IMR-90 (cell line): ENCODE data around the gene CORO1C. TPM values are rescaled to one million over a fixed set of nuclear protein-coding genes. Genes with fewer than 3 reads are reported as not detected.
"Not testable (repeated sequence)": the region's sequence is repeated elsewhere in the genome, so short reads cannot be mapped to it uniquely, and the experiment has no call there.

Experiments
- ATAC-seq: fragments of 200-7000 bp; cut with Tn5 transposase; 2 replicates; pipeline ENCODE4 v1.9.1; 2020; ENCODE audit warnings: low read depth, mild to moderate bottlenecking, moderate library complexity
- BruUV-seq: library from RNA; stranded (reverse); fragments of 400-500 nt; replicated peaks from 2 replicates; lab custom pipeline; 2021; lab: Mats Ljungman, UMichigan
- CTCF ChIA-PET: fragments of 300-600 bp; formaldehyde crosslinking; extraction: SDS; loops from one replicate; lab custom pipeline; 2021; ENCODE audit warnings: antibody characterized with exemption; lab: Yijun Ruan, JAX
- POLR2A ChIA-PET: fragments of 300-600 bp; sonication (Branson Sonifier 250); formaldehyde crosslinking; loops from one replicate; lab custom pipeline; 2022; ENCODE audit warnings: antibody characterized with exemption; ENCODE audit not compliant: unreplicated experiment; lab: Charles Lee
- DNase-seq: peaks from one replicate; pipeline ENCODE4 v3.0.0; 2013
- H2AFZ ChIP-seq: replicated peaks from 2 replicates; pipeline ENCODE3; 2013; ENCODE audit warnings: low read length, mild to moderate bottlenecking; ENCODE audit not compliant: poor library complexity
- H2AK5ac ChIP-seq: 2 replicates; pipeline ENCODE4 v1.6.1; 2013; ENCODE audit warnings: low read depth, low read length, inconsistent platforms
- H2AK9ac ChIP-seq: replicated peaks from 2 replicates; pipeline ENCODE3; 2013; ENCODE audit warnings: mild to moderate bottlenecking, low read depth, low read length, moderate library complexity; ENCODE audit not compliant: poor library complexity
- H2BK120ac ChIP-seq: 2 replicates; pipeline ENCODE4 v1.6.1; 2013; ENCODE audit warnings: low read depth, low read length, inconsistent platforms
- H2BK15ac ChIP-seq: 3 replicates; pipeline ENCODE4 v1.6.1; 2013; ENCODE audit warnings: low read depth, low read length, inconsistent platforms
- H2BK20ac ChIP-seq: 2 replicates; pipeline ENCODE4 v1.6.1; 2013; ENCODE audit warnings: low read depth, mild to moderate bottlenecking, inconsistent platforms, low read length, moderate library complexity
- H2BK5ac ChIP-seq: 2 replicates; pipeline ENCODE4 v1.6.1; 2013; ENCODE audit warnings: mild to moderate bottlenecking, low read depth, low read length, inconsistent platforms; ENCODE audit not compliant: poor library complexity, severe bottlenecking
- H3K14ac ChIP-seq: replicated peaks from 2 replicates; pipeline ENCODE4 v1.6.1; 2013; ENCODE audit warnings: low read depth, low read length, inconsistent platforms
- H3K18ac ChIP-seq: 2 replicates; pipeline ENCODE4 v1.6.1; 2013; ENCODE audit warnings: low read depth, low read length, control low read depth
- H3K23ac ChIP-seq: 2 replicates; pipeline ENCODE4 v1.6.1; 2013; ENCODE audit warnings: low read depth, low read length, inconsistent platforms
- H3K27ac ChIP-seq: 2 replicates; pipeline ENCODE4 v1.5.1; 2013; ENCODE audit warnings: mild to moderate bottlenecking, control low read depth, low read length; ENCODE audit not compliant: insufficient read depth
- H3K27me3 ChIP-seq: 2 replicates; pipeline ENCODE4 v1.6.1; 2013; ENCODE audit warnings: low read length; ENCODE audit not compliant: control insufficient read depth, insufficient read depth
- H3K36me3 ChIP-seq: 2 replicates; pipeline ENCODE4 v1.6.1; 2013; ENCODE audit warnings: low read length, mixed read lengths; ENCODE audit not compliant: control insufficient read depth, insufficient read depth
- H3K4ac ChIP-seq: 2 replicates; pipeline ENCODE4 v1.6.1; 2013; ENCODE audit warnings: low read depth, low read length, inconsistent platforms
- H3K4me1 ChIP-seq: 2 replicates; pipeline ENCODE4 v1.6.1; 2013; ENCODE audit warnings: low read length, mixed read lengths; ENCODE audit not compliant: control insufficient read depth, insufficient read depth
- H3K4me2 ChIP-seq: 2 replicates; pipeline ENCODE4 v1.6.1; 2013; ENCODE audit warnings: low read depth, mild to moderate bottlenecking, control low read depth, low read length, moderate library complexity
- H3K4me3 ChIP-seq: 2 replicates; pipeline ENCODE4 v1.5.1; 2013; ENCODE audit warnings: low read depth, mild to moderate bottlenecking, control low read depth, low read length, moderate library complexity; ENCODE audit not compliant: insufficient read depth
- H3K56ac ChIP-seq: 2 replicates; pipeline ENCODE4 v1.6.1; 2013; ENCODE audit warnings: low read length, inconsistent platforms; ENCODE audit not compliant: insufficient read depth; ENCODE audit errors: extremely low read depth
- H3K79me1 ChIP-seq, 2 experiments: 2 replicates each; pipeline ENCODE4 v1.6.1; 2013; ENCODE audit warnings: low read length in 2 of 2, inconsistent platforms in 1 of 2, low read depth in 1 of 2
- H3K9ac ChIP-seq: 2 replicates; pipeline ENCODE4 v1.6.1; 2013; ENCODE audit warnings: low read depth, low read length, control low read depth
- H3K9me1 ChIP-seq: 2 replicates; pipeline ENCODE4 v1.6.1; 2013; ENCODE audit warnings: low read length, inconsistent platforms; ENCODE audit not compliant: insufficient read depth
- H3K9me3 ChIP-seq: 2 replicates; pipeline ENCODE4 v1.6.1; 2013; ENCODE audit warnings: low read length; ENCODE audit not compliant: control insufficient read depth, insufficient read depth
- H4K20me1 ChIP-seq: 2 replicates; pipeline ENCODE4 v1.6.1; 2013; ENCODE audit warnings: low read length, inconsistent platforms; ENCODE audit not compliant: insufficient read depth
- H4K5ac ChIP-seq: 2 replicates; pipeline ENCODE4 v1.6.1; 2013; ENCODE audit warnings: mild to moderate bottlenecking, low read depth, low read length, control low read depth
- H4K8ac ChIP-seq, 2 experiments: 2 replicates each; pipeline ENCODE4 v1.6.1; 2013; ENCODE audit warnings: low read depth in 2 of 2, low read length in 2 of 2, control low read depth in 1 of 2, inconsistent platforms in 1 of 2
- H4K91ac ChIP-seq: 2 replicates; pipeline ENCODE4 v1.6.1; 2013; ENCODE audit warnings: low read depth, low read length, inconsistent platforms; ENCODE audit not compliant: insufficient read depth
- WGBS, 2 experiments: methylation state at CpG; one replicate each; pipeline versions ENCODE4 v1.1.5 to v1.1.7; 2013; ENCODE audit warnings: missing lambda C conversion rate in 2 of 2; ENCODE audit not compliant: insufficient read length in 1 of 2; ENCODE audit errors: extremely low coverage in 2 of 2; 5-methylcytosine and 5-hydroxymethylcytosine counted together
- dilution Hi-C: fragments of 300-500 bp; cut with HindIII; formaldehyde crosslinking; loops from one replicate; pipeline ENCODE4 v1.14.3; 2018; ENCODE audit warnings: low sequenced_read_pairs; ENCODE audit not compliant: unreplicated experiment
- in situ Hi-C: fragments of 300-500 bp; cut with MboI; formaldehyde crosslinking; loops from 3 replicates; pipeline ENCODE4 v1.14.3; 2019; ENCODE audit warnings: low sequenced_read_pairs, inconsistent platforms, mixed read lengths
- intact Hi-C: fragments of 100-400 bp; cut with micrococcal nuclease; formaldehyde crosslinking; loops from 2 replicates; pipeline ENCODE4 v1.10.0; 2022
- polyA plus RNA-seq, 3 experiments: library from polyadenylated mRNA; depleted of rRNA; stranded (reverse); fragments of >200 nt; gene quantifications; 2 replicates each; pipeline ENCODE4 v1.2.3, GENCODE V29; 2012; ENCODE audit warnings: low replicate concordance in 1 of 3
- total RNA-seq: library from RNA; depleted of rRNA; stranded (reverse); fragments of >200 nt; gene quantifications from 2 replicates; pipeline ENCODE4 v1.2.3, GENCODE V29; 2012

The CORO1C gene
- total and polyA plus RNA-seq, 2 of the 4 experiments (the other 2 are of a cell fraction), result 675 to 1,100 TPM

DNA sequence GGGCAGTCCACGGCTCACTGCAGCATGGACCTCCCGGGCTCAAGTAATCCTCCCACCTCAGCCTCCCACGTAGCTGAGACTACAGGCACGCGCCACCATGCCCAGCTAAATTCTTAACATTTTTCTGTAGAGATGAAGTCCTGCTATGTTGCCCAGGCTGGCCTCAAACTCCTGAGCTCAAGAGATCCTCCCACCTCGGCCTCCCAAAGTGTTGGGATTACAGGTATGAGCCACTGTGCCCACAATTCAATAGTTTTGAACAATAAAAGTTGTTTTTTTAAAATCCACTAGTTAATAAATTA is 1.9 kb upstream of the CORO1C start:
- H3K27ac ChIP-seq, H3K36me3 ChIP-seq, H3K56ac ChIP-seq, H3K27me3 ChIP-seq, H4K5ac ChIP-seq, H3K9me3 ChIP-seq, BruUV-seq, H3K9me1 ChIP-seq, H2AFZ ChIP-seq, H3K4me1 ChIP-seq, DNase-seq, H3K4me2 ChIP-seq, H3K4me3 ChIP-seq, H3K9ac ChIP-seq, ATAC-seq, H3K18ac ChIP-seq, in situ Hi-C loops, dilution Hi-C loops, H3K14ac ChIP-seq, H3K23ac ChIP-seq, H2BK20ac ChIP-seq: not testable (repeated sequence)
- Histone ChIP-seq H4K20me1 (peaks cover 18% of the 10 kb centered on the region), H4K91ac (peak overlapping the region; percentile 12; the same call in 1 of the 2 replicates), H2BK120ac (peak overlapping the region; percentile 20; the same call in 1 of the 2 replicates), H2BK5ac (peak overlapping the region; percentile 27), H4K8ac (peak overlapping the region in 1 of 2 experiments; percentile 65; a peak in 1 of 4 replicates), H2BK15ac (peak overlapping the region; percentile 93; the same call in 2 of the 3 replicates), H3K4ac (peak overlapping the region; percentile 1; the same call in 1 of the 2 replicates), H3K79me1 (peaks cover 4 to 17% of the 10 kb centered on the region in 2 experiments), H2AK5ac (peak overlapping the region; percentile 48; the same call in 1 of the 2 replicates), H2AK9ac (peak overlapping the region; percentile 10)
- intact Hi-C loops, result loop anchor here (5.0 kb wide), 2 partner anchors 49 to 359 kb away; partner anchors contain the start of gene ALKBH2
- no CpG with 5 or more reads among the region's 6 CpGs for WGBS, 2 experiments
- ChIA-PET POLR2A (interaction anchor here (0.6 kb wide), 1 partner anchor 54 kb away, joined by 5 read pairs; no protein-coding TSS in a partner anchor), CTCF (interaction anchor here (0.6 kb wide), 2 partner anchors 55 to 118 kb away, joined by 5 to 7 read pairs; no protein-coding TSS in a partner anchor)
